Measurements from ENCODE around the gene SUPT3H. TPM values are rescaled to one million over a fixed set of nuclear protein-coding genes. Genes with fewer than 3 reads are reported as not detected.

SUPT3H gene
- total and polyA plus RNA-seq, 2 of the 13 experiments (the other 11 are each of a cell fraction or from before 2014, with no cell fraction given): 11.9 to 36.1 TPM

DNA sequence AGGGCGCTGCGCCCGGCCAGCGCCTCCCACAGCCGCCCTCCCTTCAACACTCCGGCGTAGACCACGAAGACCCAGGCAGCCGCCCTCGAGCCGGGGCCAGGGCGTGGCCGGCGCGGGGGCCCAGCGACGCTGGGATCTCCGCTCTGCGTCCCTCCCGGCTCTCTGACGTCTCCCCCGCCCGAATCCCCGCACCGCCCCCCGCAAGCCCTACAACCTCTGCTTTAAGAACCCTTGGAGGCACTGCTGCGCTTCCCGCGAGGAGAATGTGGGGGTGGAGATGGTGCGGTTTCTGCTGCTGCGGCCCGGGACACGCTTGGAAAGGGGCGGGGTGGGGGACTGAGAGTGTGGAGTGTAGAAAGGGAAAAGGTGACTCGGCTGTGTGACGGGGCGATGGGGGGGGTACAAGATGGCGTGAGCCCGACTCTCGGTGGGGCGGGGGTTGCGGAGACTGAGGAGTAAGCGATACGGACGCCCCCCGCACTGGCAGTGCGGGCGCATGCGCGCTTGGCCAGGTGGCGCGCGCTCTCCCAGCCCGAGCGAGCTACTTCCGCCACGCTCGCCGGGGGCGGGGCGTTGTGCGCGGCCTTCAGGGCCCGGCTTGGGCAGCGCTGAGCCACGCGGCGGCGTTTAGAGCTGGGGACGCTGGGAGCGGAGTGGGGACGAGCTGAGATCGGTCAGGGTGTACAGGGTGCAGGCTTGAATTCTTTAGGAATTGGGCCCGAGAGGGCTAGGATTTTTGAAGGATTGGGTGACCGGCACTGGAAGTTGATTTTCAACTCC is at the start of gene SUPT3H (continued):
- TF ChIP-seq ZNF589 (CRISPR knock-in tag; conservative IDR thresholded peaks at IDR 0.05): peak; percentile 69; the same call in 1 of the 2 replicates
- peak; percentile 6; the same call in 1 of the 2 replicates for TF ChIP-seq ZBTB1 (CRISPR knock-in tag; IDR thresholded peaks at IDR 0.05; ENCODE audit: borderline replicate concordance)
- peak; percentile 92; the same call in 1 of the 2 replicates for TF ChIP-seq ZNF333 (CRISPR knock-in tag; IDR thresholded peaks at IDR 0.05; ENCODE audit: borderline replicate concordance)
- TF ChIP-seq PCBP2 (optimal IDR thresholded peaks at IDR 0.05; ENCODE audit: low read depth, low read length, poor library complexity, severe bottlenecking): no peak
- peak; percentile 85 for TF ChIP-seq TAF1 (CRISPR knock-in tag; IDR thresholded peaks at IDR 0.05)
- TF ChIP-seq, protein P1, sequence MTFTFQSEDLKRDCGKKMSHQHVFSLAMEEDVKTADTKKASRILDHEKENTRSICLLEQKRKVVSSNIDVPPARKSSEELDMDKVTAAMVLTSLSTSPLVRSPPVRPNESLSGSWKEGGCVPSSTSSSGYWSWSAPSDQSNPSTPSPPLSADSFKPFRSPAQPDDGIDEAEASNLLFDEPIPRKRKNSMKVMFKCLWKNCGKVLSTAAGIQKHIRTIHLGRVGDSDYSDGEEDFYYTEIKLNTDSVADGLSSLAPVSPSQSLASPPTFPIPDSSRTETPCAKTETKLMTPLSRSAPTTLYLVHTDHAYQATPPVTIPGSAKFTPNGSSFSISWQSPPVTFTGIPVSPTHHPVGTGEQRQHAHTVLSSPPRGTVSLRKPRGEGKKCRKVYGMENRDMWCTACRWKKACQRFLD (CRISPR knock-in tag; IDR thresholded peaks at IDR 0.05; ENCODE audit: borderline replicate concordance): no peak
- TF ChIP-seq, protein P2, sequence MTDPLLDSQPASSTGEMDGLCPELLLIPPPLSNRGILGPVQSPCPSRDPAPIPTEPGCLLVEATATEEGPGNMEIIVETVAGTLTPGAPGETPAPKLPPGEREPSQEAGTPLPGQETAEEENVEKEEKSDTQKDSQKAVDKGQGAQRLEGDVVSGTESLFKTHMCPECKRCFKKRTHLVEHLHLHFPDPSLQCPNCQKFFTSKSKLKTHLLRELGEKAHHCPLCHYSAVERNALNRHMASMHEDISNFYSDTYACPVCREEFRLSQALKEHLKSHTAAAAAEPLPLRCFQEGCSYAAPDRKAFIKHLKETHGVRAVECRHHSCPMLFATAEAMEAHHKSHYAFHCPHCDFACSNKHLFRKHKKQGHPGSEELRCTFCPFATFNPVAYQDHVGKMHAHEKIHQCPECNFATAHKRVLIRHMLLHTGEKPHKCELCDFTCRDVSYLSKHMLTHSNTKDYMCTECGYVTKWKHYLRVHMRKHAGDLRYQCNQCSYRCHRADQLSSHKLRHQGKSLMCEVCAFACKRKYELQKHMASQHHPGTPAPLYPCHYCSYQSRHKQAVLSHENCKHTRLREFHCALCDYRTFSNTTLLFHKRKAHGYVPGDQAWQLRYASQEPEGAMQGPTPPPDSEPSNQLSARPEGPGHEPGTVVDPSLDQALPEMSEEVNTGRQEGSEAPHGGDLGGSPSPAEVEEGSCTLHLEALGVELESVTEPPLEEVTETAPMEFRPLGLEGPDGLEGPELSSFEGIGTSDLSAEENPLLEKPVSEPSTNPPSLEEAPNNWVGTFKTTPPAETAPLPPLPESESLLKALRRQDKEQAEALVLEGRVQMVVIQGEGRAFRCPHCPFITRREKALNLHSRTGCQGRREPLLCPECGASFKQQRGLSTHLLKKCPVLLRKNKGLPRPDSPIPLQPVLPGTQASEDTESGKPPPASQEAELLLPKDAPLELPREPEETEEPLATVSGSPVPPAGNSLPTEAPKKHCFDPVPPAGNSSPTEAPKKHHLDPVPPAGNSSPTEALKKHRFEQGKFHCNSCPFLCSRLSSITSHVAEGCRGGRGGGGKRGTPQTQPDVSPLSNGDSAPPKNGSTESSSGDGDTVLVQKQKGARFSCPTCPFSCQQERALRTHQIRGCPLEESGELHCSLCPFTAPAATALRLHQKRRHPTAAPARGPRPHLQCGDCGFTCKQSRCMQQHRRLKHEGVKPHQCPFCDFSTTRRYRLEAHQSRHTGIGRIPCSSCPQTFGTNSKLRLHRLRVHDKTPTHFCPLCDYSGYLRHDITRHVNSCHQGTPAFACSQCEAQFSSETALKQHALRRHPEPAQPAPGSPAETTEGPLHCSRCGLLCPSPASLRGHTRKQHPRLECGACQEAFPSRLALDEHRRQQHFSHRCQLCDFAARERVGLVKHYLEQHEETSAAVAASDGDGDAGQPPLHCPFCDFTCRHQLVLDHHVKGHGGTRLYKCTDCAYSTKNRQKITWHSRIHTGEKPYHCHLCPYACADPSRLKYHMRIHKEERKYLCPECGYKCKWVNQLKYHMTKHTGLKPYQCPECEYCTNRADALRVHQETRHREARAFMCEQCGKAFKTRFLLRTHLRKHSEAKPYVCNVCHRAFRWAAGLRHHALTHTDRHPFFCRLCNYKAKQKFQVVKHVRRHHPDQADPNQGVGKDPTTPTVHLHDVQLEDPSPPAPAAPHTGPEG (CRISPR knock-in tag; IDR thresholded peaks at IDR 0.05): no peak; the same call in 1 of the 2 replicates
- peak; percentile 41; the same call in 1 of the 2 replicates for TF ChIP-seq ZBTB33 (CRISPR knock-in tag; IDR thresholded peaks at IDR 0.05)
- TF ChIP-seq NFATC3 (CRISPR knock-in tag; IDR thresholded peaks at IDR 0.05): 0 out of 2 replicates have a peak, but pooled peaks have one; percentile 27
- peak; percentile 76 for TF ChIP-seq GMEB2 (CRISPR knock-in tag; IDR thresholded peaks at IDR 0.05; ENCODE audit: low read depth)
- peak; percentile 75; the same call in 1 of the 2 replicates for TF ChIP-seq ZNF3 (CRISPR knock-in tag; IDR thresholded peaks at IDR 0.05)
- TF ChIP-seq ARNT (IDR thresholded peaks at IDR 0.05): no peak
- TF ChIP-seq KLF11 (CRISPR knock-in tag; IDR thresholded peaks at IDR 0.05): no peak
- TF ChIP-seq ZNF296 (CRISPR knock-in tag; conservative IDR thresholded peaks at IDR 0.05): no peak; the same call in 1 of the 2 replicates
- peak; percentile 93 for TF ChIP-seq ELF3 (CRISPR knock-in tag; IDR thresholded peaks at IDR 0.05)

Data from HepG2 (cell line).